ENCODE measurements around the gene DLG2.

DNA sequence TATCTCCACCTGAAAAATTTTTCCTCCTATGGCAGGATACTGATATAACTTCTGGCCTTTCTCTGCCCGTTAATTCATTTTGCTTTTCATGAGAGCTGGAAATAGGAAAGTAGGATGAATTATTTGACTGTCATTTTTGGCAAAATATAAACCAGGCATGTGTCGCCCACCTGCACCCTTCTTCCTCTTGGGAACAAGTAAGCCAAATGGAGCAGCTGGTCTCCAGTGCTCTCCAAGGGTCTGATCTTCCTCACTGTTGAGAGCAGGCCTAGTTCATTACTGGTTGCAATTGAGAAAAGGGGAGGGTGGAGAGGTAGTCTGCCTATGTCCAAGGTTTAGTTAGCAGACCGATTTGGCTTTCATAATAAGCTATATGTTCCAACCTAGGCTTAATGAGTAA is 582.2 kb downstream of the DLG2 start:
- no peak for TF ChIP-seq POLR2A (IDR thresholded peaks at IDR 0.05)
- TF ChIP-seq CTCF (IDR thresholded peaks at IDR 0.05) = no peak

Data from uterus (tissue), 2 donors.